LNCaP clone FGC (cell line): ENCODE results near the gene PKD1.

Experiments
- DNase-seq: peaks from one replicate; pipeline ENCODE4 v3.0.0-alpha.2; 2011; ENCODE audit warnings: low read depth
- H3K4me3 ChIP-seq: 2 replicates; pipeline ENCODE4 v1.5.1; 2011; ENCODE audit warnings: mild to moderate bottlenecking, low read depth, low read length, control low read depth
- TF ChIP-seq, protein P1 (sequence below): IDR thresholded peaks from 2 replicates; pipeline ENCODE4 v1.5.1; 2012; ENCODE audit warnings: mild to moderate bottlenecking; ENCODE audit not compliant: control insufficient read depth, insufficient read depth; ENCODE audit errors: extremely low read depth

The PKD1 gene

GRCh38 chr16:2170080-2170479 is 34.4 kb upstream of the PKD1 start:
- no peak for DNase-seq
- TF ChIP-seq, protein P1, sequence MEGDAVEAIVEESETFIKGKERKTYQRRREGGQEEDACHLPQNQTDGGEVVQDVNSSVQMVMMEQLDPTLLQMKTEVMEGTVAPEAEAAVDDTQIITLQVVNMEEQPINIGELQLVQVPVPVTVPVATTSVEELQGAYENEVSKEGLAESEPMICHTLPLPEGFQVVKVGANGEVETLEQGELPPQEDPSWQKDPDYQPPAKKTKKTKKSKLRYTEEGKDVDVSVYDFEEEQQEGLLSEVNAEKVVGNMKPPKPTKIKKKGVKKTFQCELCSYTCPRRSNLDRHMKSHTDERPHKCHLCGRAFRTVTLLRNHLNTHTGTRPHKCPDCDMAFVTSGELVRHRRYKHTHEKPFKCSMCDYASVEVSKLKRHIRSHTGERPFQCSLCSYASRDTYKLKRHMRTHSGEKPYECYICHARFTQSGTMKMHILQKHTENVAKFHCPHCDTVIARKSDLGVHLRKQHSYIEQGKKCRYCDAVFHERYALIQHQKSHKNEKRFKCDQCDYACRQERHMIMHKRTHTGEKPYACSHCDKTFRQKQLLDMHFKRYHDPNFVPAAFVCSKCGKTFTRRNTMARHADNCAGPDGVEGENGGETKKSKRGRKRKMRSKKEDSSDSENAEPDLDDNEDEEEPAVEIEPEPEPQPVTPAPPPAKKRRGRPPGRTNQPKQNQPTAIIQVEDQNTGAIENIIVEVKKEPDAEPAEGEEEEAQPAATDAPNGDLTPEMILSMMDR, result no peak
- H3K4me3 ChIP-seq, result no peak overlapping the region

- DNase-seq, result no peak
- no peak overlapping the region for H3K4me3 ChIP-seq
- TF ChIP-seq, protein P1, result no peak
Measured at GRCh38 chr16:2167068-2167638, 31.5 kb upstream of the PKD1 start.

- TF ChIP-seq, protein P1, result no peak
- no peak overlapping the region for H3K4me3 ChIP-seq
- DNase-seq, result no peak
Measured at GRCh38 chr16:2166263-2167067, 30.8 kb upstream of the PKD1 start.

- no peak for DNase-seq
- H3K4me3 ChIP-seq, result no peak overlapping the region
- TF ChIP-seq, protein P1, result no peak
Measured at GRCh38 chr16:2165861-2166260, 30.2 kb upstream of the PKD1 start.

DNA sequence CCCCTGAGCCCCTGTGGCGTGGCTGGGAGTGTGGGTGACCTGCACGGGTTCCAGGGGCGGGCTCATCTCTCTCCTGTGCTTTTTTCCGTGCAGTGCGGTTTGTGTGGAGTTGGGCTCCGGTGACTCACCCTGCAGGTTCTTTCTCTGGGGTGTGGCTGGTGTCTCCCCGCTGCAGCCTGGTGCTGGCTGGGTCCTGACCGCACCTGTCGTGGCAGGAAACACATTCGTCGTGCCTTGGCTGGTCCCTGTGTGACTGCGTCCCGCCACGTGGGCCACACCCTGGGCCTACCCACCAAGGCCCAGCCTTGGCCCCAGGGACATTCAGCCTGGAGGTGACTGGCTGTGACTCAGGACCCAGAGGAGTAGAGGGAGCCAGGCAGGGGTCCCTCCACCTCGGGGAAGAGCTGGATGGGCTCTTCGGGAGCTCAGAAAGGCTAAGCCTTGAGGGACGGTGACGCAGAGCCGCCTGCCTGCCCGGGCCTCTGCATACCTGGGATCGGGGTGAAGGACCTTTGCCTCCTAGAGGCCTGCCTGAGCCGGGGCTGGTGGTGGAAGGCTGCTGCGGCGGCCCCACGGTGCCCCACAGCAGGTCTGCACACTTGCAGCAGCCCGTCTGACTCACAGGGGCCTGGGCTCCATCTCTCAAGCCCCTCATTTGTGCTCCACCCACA is 27.6 kb upstream of the PKD1 start:
- H3K4me3 ChIP-seq, result no peak overlapping the region
- TF ChIP-seq, protein P1, result no peak
- no peak for DNase-seq

DNA sequence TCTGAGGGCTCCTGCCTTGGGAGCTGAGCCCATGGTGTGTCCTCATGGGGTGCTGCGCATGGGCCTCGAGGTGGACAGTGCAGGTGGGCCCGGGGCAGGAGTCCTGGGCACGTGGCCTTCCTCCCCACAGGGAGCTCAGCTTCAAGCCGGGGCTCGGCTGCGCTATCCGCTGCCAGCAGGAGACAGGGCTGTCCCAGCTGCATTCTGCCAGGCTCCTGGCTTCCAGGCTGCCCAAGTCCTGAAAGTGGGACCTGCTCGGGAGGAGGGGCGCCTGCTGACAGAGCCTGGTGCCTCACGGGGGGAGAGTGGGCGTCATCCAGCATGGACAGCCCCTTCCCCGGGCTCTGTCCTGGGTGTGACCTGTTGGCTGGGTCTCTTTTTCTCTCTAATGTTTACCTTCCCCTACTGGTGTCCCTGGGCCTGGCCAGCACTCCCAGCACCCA is 27.0 kb upstream of the PKD1 start:
- H3K4me3 ChIP-seq, result no peak overlapping the region
- no peak for DNase-seq
- TF ChIP-seq, protein P1, result no peak

GRCh38 chr16:2161911-2162310 is 26.2 kb upstream of the PKD1 start:
- TF ChIP-seq, protein P1, result no peak
- no peak overlapping the region for H3K4me3 ChIP-seq
- DNase-seq, result no peak
